ENCODE results near the gene BCL11A. TPM values are rescaled to one million over a fixed set of nuclear protein-coding genes. Genes with fewer than 3 reads are reported as not detected.

Gene BCL11A
- polyA plus RNA-seq, 2 of the 4 experiments (the other 2 are of a cell fraction) = 0.12 to 0.13 TPM

GRCh38 chr2:60517446-60517845 is 36.0 kb downstream of the BCL11A start:
- ChIA-PET CTCF (no interaction called here), POLR2A (no interaction called here)
- DNase-seq (ENCODE audit: low read depth in 1 of 2, low spot score in 1 of 2) = no peak
- Histone ChIP-seq H3K4me2 (no peak overlapping the region), H3K27ac (no peak overlapping the region), H3K4me1 (no peaks in the 10 kb centered on the region), H3K4me3 (no peak overlapping the region), H3K9me3 (no peaks in the 10 kb centered on the region)
- 63% methylated on average over 4 of the region's 4 CpGs for WGBS (ENCODE audit: missing lambda C conversion rate)
- TF ChIP-seq TFCP2L1 (CRISPR knock-in tag; IDR thresholded peaks at IDR 0.05) = no peak
- FAIRE-seq = no peak
- ATAC-seq = no peak

GRCh38 chr2:60516826-60517225 is 36.6 kb downstream of the BCL11A start:
- ATAC-seq (no peak), DNase-seq (ENCODE audit: low read depth in 1 of 2, low spot score in 1 of 2) (no peak), FAIRE-seq (no peak)
- ChIA-PET CTCF (no interaction called here), POLR2A (no interaction called here)
- WGBS (ENCODE audit: missing lambda C conversion rate) = 30% methylated on average over 4 of the region's 4 CpGs
- no peak overlapping the region for H3K4me2 ChIP-seq
- no peak overlapping the region for H3K27ac ChIP-seq
- no peaks in the 10 kb centered on the region for H3K9me3 ChIP-seq
- no peaks in the 10 kb centered on the region for H3K4me1 ChIP-seq
- no peak overlapping the region for H3K4me3 ChIP-seq
- TF ChIP-seq ESRRA (IDR thresholded peaks at IDR 0.05; ENCODE audit: borderline replicate concordance, low read length) (no peak), FOSL2 (IDR thresholded peaks at IDR 0.05) (no peak), FOSL2 (CRISPR knock-in tag; IDR thresholded peaks at IDR 0.05) (no peak), CBX8 (IDR thresholded peaks at IDR 0.05) (no peak), GATA3 (IDR thresholded peaks at IDR 0.05; ENCODE audit: borderline replicate concordance) (no peak)

DNA sequence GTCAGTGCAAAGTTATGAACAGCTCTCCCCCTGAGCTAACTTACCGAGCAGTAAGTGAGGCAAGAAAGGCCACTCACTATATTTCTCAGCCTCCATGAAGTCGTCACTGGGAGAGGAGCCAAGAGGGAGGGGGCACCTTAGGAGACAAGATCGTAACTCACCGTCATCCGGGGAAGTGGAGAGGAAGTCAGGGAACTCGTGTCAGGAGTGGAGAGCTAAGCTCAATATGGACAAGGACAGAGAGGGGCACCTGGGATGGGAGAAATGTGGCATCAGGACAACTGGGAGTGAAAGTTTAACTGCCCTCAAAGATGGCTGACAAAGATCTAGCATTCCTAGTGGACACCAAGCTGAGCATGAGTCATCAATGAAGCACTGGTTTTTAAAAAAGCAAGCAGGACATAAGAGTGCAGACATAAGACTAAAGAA is 37.1 kb downstream of the BCL11A start:
- POLR2A ChIA-PET = no interaction called here
- Histone ChIP-seq H3K4me3 (no peak overlapping the region), H3K4me2 (no peak overlapping the region), H3K4me1 (no peaks in the 10 kb centered on the region), H3K9me3 (no peaks in the 10 kb centered on the region), H3K27ac (no peak overlapping the region)
- CTCF ChIA-PET = no interaction called here
- DNase-seq (ENCODE audit: low read depth in 1 of 2, low spot score in 1 of 2) (peak in 1 of 2 experiments; percentile 12), ATAC-seq (peak in 1 of 2 experiments; percentile 47; a peak in 2 of 6 replicates), FAIRE-seq (no peak)
- 34% methylated on average over 6 of the region's 6 CpGs for WGBS (ENCODE audit: missing lambda C conversion rate)
- TF ChIP-seq, protein P1, sequence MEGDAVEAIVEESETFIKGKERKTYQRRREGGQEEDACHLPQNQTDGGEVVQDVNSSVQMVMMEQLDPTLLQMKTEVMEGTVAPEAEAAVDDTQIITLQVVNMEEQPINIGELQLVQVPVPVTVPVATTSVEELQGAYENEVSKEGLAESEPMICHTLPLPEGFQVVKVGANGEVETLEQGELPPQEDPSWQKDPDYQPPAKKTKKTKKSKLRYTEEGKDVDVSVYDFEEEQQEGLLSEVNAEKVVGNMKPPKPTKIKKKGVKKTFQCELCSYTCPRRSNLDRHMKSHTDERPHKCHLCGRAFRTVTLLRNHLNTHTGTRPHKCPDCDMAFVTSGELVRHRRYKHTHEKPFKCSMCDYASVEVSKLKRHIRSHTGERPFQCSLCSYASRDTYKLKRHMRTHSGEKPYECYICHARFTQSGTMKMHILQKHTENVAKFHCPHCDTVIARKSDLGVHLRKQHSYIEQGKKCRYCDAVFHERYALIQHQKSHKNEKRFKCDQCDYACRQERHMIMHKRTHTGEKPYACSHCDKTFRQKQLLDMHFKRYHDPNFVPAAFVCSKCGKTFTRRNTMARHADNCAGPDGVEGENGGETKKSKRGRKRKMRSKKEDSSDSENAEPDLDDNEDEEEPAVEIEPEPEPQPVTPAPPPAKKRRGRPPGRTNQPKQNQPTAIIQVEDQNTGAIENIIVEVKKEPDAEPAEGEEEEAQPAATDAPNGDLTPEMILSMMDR (IDR thresholded peaks at IDR 0.05) = no peak
- TF ChIP-seq HOXA7 (CRISPR knock-in tag; IDR thresholded peaks at IDR 0.05) (no peak), MAZ (IDR thresholded peaks at IDR 0.05; ENCODE audit: borderline replicate concordance, low read depth, low read length) (no peak), FOSL2 (IDR thresholded peaks at IDR 0.05) (no peak), FOSL2 (CRISPR knock-in tag; IDR thresholded peaks at IDR 0.05) (peak; percentile 54; the same call in 1 of the 2 replicates)

- POLR2A ChIA-PET = no interaction called here
- Histone ChIP-seq H3K9me3 (no peaks in the 10 kb centered on the region), H3K4me3 (no peak overlapping the region), H3K27ac (no peak overlapping the region), H3K4me1 (no peaks in the 10 kb centered on the region), H3K4me2 (no peak overlapping the region)
- WGBS (ENCODE audit: missing lambda C conversion rate) = 68% methylated on average over 7 of the region's 7 CpGs
- DNase-seq (ENCODE audit: low read depth in 1 of 2, low spot score in 1 of 2) (no peak), ATAC-seq (no peak), FAIRE-seq (no peak)
- TF ChIP-seq FOSL2 (IDR thresholded peaks at IDR 0.05) = no peak
- TF ChIP-seq FOSL2 (CRISPR knock-in tag; IDR thresholded peaks at IDR 0.05) = peak; percentile 23; the same call in 1 of the 2 replicates
- TF ChIP-seq, protein P2, sequence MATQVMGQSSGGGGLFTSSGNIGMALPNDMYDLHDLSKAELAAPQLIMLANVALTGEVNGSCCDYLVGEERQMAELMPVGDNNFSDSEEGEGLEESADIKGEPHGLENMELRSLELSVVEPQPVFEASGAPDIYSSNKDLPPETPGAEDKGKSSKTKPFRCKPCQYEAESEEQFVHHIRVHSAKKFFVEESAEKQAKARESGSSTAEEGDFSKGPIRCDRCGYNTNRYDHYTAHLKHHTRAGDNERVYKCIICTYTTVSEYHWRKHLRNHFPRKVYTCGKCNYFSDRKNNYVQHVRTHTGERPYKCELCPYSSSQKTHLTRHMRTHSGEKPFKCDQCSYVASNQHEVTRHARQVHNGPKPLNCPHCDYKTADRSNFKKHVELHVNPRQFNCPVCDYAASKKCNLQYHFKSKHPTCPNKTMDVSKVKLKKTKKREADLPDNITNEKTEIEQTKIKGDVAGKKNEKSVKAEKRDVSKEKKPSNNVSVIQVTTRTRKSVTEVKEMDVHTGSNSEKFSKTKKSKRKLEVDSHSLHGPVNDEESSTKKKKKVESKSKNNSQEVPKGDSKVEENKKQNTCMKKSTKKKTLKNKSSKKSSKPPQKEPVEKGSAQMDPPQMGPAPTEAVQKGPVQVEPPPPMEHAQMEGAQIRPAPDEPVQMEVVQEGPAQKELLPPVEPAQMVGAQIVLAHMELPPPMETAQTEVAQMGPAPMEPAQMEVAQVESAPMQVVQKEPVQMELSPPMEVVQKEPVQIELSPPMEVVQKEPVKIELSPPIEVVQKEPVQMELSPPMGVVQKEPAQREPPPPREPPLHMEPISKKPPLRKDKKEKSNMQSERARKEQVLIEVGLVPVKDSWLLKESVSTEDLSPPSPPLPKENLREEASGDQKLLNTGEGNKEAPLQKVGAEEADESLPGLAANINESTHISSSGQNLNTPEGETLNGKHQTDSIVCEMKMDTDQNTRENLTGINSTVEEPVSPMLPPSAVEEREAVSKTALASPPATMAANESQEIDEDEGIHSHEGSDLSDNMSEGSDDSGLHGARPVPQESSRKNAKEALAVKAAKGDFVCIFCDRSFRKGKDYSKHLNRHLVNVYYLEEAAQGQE (IDR thresholded peaks at IDR 0.05) = no peak
- CTCF ChIA-PET = no interaction called here
Measured at GRCh38 chr2:60515721-60516226, 37.7 kb downstream of the BCL11A start.

GRCh38 chr2:60513996-60514395 is 39.5 kb downstream of the BCL11A start:
- FAIRE-seq (no peak), DNase-seq (ENCODE audit: low read depth in 1 of 2, low spot score in 1 of 2) (no peak), ATAC-seq (no peak)
- ChIA-PET POLR2A (no interaction called here), CTCF (no interaction called here)
- Histone ChIP-seq H3K4me2 (no peak overlapping the region), H3K4me1 (no peaks in the 10 kb centered on the region), H3K4me3 (no peak overlapping the region), H3K9me3 (no peaks in the 10 kb centered on the region), H3K27ac (no peak overlapping the region)
- WGBS (ENCODE audit: missing lambda C conversion rate) = 25% methylated on average over 4 of the region's 4 CpGs
- TF ChIP-seq RNF2 (IDR thresholded peaks at IDR 0.05; ENCODE audit: borderline replicate concordance, low read depth) (no peak), POLR2A (IDR thresholded peaks at IDR 0.05; ENCODE audit: low read length) (no peak), CHD2 (IDR thresholded peaks at IDR 0.05; ENCODE audit: low read length, partially characterized antibody) (no peak), FOXS1 (CRISPR knock-in tag; IDR thresholded peaks at IDR 0.05) (no peak), HEYL (CRISPR knock-in tag; IDR thresholded peaks at IDR 0.05) (no peak), E2F6 (IDR thresholded peaks at IDR 0.05; ENCODE audit: borderline replicate concordance, low read depth) (no peak), FOSB (CRISPR knock-in tag; IDR thresholded peaks at IDR 0.05) (no peak), CBX8 (IDR thresholded peaks at IDR 0.05) (no peak), POLR2AphosphoS2 (conservative IDR thresholded peaks at IDR 0.05; ENCODE audit: low read length) (no peak), TP53 (CRISPR knock-in tag; IDR thresholded peaks at IDR 0.05) (no peak), FOSL2 (IDR thresholded peaks at IDR 0.05) (no peak), FOSL2 (CRISPR knock-in tag; IDR thresholded peaks at IDR 0.05) (no peak), NR3C1 (IDR thresholded peaks at IDR 0.05) (no peak)
